CD14-positive monocyte (primary cell): ENCODE data around the gene PHACTR2. TPM values are rescaled to one million over a fixed set of nuclear protein-coding genes. Genes with fewer than 3 reads are reported as not detected.

Experiments
- DNase-seq, 3 donors: peaks; one replicate each; pipeline ENCODE4 v3.0.0-alpha.2; 2011 to 2022
- H2AFZ ChIP-seq: 2 replicates; pipeline ENCODE4 v1.6.0; 2012; ENCODE audit warnings: mild to moderate bottlenecking, low read depth, low read length, inconsistent platforms; ENCODE audit not compliant: insufficient read depth, poor library complexity, severe bottlenecking
- H3K27ac ChIP-seq, 2 donors: 1 replicate in 1 of 2; 2 replicates in 1 of 2; pipeline ENCODE4 v1.5.1; 2012 to 2013; ENCODE audit warnings: low read length in 2 of 2, control low read depth in 1 of 2, inconsistent platforms in 1 of 2, low read depth in 1 of 2, mild to moderate bottlenecking in 1 of 2
- H3K27me3 ChIP-seq, 2 donors: one replicate each; pipeline versions ENCODE4 v1.6.0 to v1.6.1; 2011 to 2013; ENCODE audit warnings: low read length in 2 of 2; ENCODE audit not compliant: control insufficient read depth in 2 of 2, insufficient read depth in 2 of 2
- H3K36me3 ChIP-seq, 2 donors: replicated peaks in 1 of 2; 1 replicate in 1 of 2; 2 replicates in 1 of 2; pipeline versions ENCODE4 v1.5.1 to v1.6.1; 2012 to 2013; ENCODE audit warnings: low read length in 2 of 2, control low read depth in 1 of 2, inconsistent platforms in 1 of 2, mild to moderate bottlenecking in 1 of 2; ENCODE audit not compliant: insufficient read depth in 2 of 2, control insufficient read depth in 1 of 2
- H3K4me1 ChIP-seq, 2 donors: 1 replicate in 1 of 2; 2 replicates in 1 of 2; pipeline versions ENCODE4 v1.5.1 to v1.6.1; 2012 to 2013; ENCODE audit warnings: low read length in 2 of 2, control low read depth in 1 of 2, inconsistent platforms in 1 of 2, mild to moderate bottlenecking in 1 of 2, moderate library complexity in 1 of 2; ENCODE audit not compliant: insufficient read depth in 2 of 2, control insufficient read depth in 1 of 2
- H3K4me2 ChIP-seq: replicated peaks from 2 replicates; pipeline ENCODE3; 2012; ENCODE audit warnings: low read length, moderate library complexity, mild to moderate bottlenecking; ENCODE audit not compliant: poor library complexity, severe bottlenecking; ENCODE audit errors: extremely low read depth
- H3K4me3 ChIP-seq, 3 experiments: fragments of 200-600 bp in 1 of 3; sonication (generic) in 1 of 3; replicated peaks in 1 of 3; 1 replicate in 2 of 3; 2 replicates in 1 of 3; pipeline ENCODE4 v1.5.1; 2011 to 2013; ENCODE audit warnings: low read length in 3 of 3, mild to moderate bottlenecking in 3 of 3, control low read depth in 2 of 3, low read depth in 2 of 3, inconsistent platforms in 1 of 3, moderate library complexity in 1 of 3
- H3K79me2 ChIP-seq: 2 replicates; pipeline ENCODE4 v1.6.0; 2012; ENCODE audit warnings: mild to moderate bottlenecking, control low read depth, inconsistent platforms, low read length, moderate library complexity; ENCODE audit not compliant: insufficient read depth
- H3K9ac ChIP-seq: 2 replicates; pipeline ENCODE4 v1.6.0; 2017; ENCODE audit warnings: low read length, mild to moderate bottlenecking; ENCODE audit not compliant: insufficient read depth, poor library complexity, severe bottlenecking
- H3K9me3 ChIP-seq, 2 donors: replicated peaks in 1 of 2; 1 replicate in 1 of 2; 2 replicates in 1 of 2; pipeline versions ENCODE4 v1.5.1 to v1.6.1; 2012 to 2013; ENCODE audit warnings: low read length in 2 of 2, control low read depth in 1 of 2; ENCODE audit not compliant: control insufficient read depth in 1 of 2, insufficient read depth in 1 of 2
- H4K20me1 ChIP-seq: 2 replicates; pipeline ENCODE4 v1.6.0; 2012; ENCODE audit warnings: mild to moderate bottlenecking, low read length, control low read depth, moderate library complexity; ENCODE audit not compliant: insufficient read depth
- H3K27ac Mint-ChIP-seq, 7 donors: one replicate each; pipeline ENCODE4 v1.8.0; 2020; ENCODE audit warnings: mild to moderate bottlenecking in 7 of 7, mixed read lengths in 7 of 7, moderate library complexity in 6 of 7, inconsistent platforms in 2 of 7
- H3K27me3 Mint-ChIP-seq, 3 donors: one replicate each; pipeline ENCODE4 v1.8.0; 2021 to 2022; ENCODE audit warnings: low read depth in 3 of 3, mild to moderate bottlenecking in 3 of 3, mixed read lengths in 3 of 3, moderate library complexity in 3 of 3, inconsistent platforms in 1 of 3
- H3K36me3 Mint-ChIP-seq, 2 donors: one replicate each; pipeline ENCODE4 v1.8.0; 2020; ENCODE audit warnings: mixed read lengths in 2 of 2, inconsistent platforms in 1 of 2, mild to moderate bottlenecking in 1 of 2
- H3K4me1 Mint-ChIP-seq: one replicate; pipeline ENCODE4 v1.8.0; 2020; ENCODE audit warnings: mild to moderate bottlenecking, mixed read lengths
- H3K4me3 Mint-ChIP-seq, 2 donors: one replicate each; pipeline ENCODE4 v1.8.0; 2020; ENCODE audit warnings: mild to moderate bottlenecking in 2 of 2, mixed read lengths in 2 of 2, moderate library complexity in 1 of 2
- H3K9me3 Mint-ChIP-seq, 7 donors: one replicate each; pipeline ENCODE4 v1.8.0; 2020 to 2022; ENCODE audit warnings: mixed read lengths in 7 of 7, mild to moderate bottlenecking in 6 of 7, moderate library complexity in 6 of 7, inconsistent platforms in 2 of 7
- CTCF ChIP-seq: fragments of 200-600 bp; IDR thresholded peaks from one replicate; pipeline ENCODE4 v1.8.0; 2022; ENCODE audit warnings: antibody characterized with exemption, mild to moderate bottlenecking
- WGBS: methylation state at CpG from one replicate; pipeline ENCODE4 v1.1.5; 2013; ENCODE audit warnings: missing lambda C conversion rate; ENCODE audit not compliant: insufficient coverage; 5-methylcytosine and 5-hydroxymethylcytosine counted together
- intact Hi-C, 2 donors: fragments of 100-400 bp; cut with micrococcal nuclease; formaldehyde crosslinking; loops; one replicate each; pipeline versions ENCODE4 v1.15.0 to v1.15.1; 2023
- polyA plus RNA-seq, 3 donors: library from polyadenylated mRNA; depleted of rRNA in 1 of 3; unstranded in 2 of 3; stranded (reverse) in 1 of 3; fragments of 300-500 nt in 2 of 3; fragments of >200 nt in 1 of 3; fragmentation: Illumina TruSeq in 2 of 3; gene quantifications; 1 replicate in 2 of 3; 2 replicates in 1 of 3; pipeline ENCODE4 v1.2.3, GENCODE V29; 2012 to 2021

Gene PHACTR2
- polyA plus RNA-seq, 3 donors, result 9.6 to 11.6 (median 11.2) TPM

- TF ChIP-seq CTCF, result no peak
- Mint-ChIP-seq H3K4me3 (peak overlapping the region in 1 of 2 donors; percentile 53), H3K27me3 (no peaks in the 10 kb centered on the region), H3K36me3 (peaks cover 4 to 8% of the 10 kb centered on the region in 2 donors), H3K27ac (peak overlapping the region; percentile 83 to 94 (median 91)), H3K4me1 (peaks cover 36% of the 10 kb centered on the region), H3K9me3 (no peaks in the 10 kb centered on the region)
- H4K20me1 ChIP-seq, result no peaks in the 10 kb centered on the region
- peak overlapping the region; percentile 41 for H3K4me2 ChIP-seq
- H3K4me3 ChIP-seq, result peak overlapping the region in 1 of 3 experiments; percentile 7
- H3K27ac ChIP-seq, result peak overlapping the region; percentile 70 to 71
- H3K4me1 ChIP-seq, result peaks cover 28 to 30% of the 10 kb centered on the region in 2 donors
- H3K36me3 ChIP-seq, result no peaks in the 10 kb centered on the region
- no peaks in the 10 kb centered on the region for H3K9me3 ChIP-seq
- no peak overlapping the region for H3K9ac ChIP-seq
- DNase-seq, result peak; percentile 63 to 81 (median 79)
- no peaks in the 10 kb centered on the region for H3K27me3 ChIP-seq
- WGBS, result no CpG with 5 or more reads among the region's 3 CpGs
- intact Hi-C loops, result no loop called here
- peaks cover 42% of the 10 kb centered on the region for H3K79me2 ChIP-seq
- no peak overlapping the region for H2AFZ ChIP-seq
Observed at GRCh38 chr6:143741480-143741879, 63.7 kb downstream of the PHACTR2 start.

- H2AFZ ChIP-seq, result peak overlapping the region; percentile 8
- peak overlapping the region in 1 of 3 experiments; percentile 7 for H3K4me3 ChIP-seq
- peak overlapping the region; percentile 70 to 71 for H3K27ac ChIP-seq
- H3K79me2 ChIP-seq, result peaks cover 45% of the 10 kb centered on the region
- no CpG with 5 or more reads among the region's 6 CpGs for WGBS
- Mint-ChIP-seq H3K9me3 (no peaks in the 10 kb centered on the region), H3K27ac (peak overlapping the region; percentile 83 to 94 (median 91)), H3K36me3 (peaks cover 4 to 8% of the 10 kb centered on the region in 2 donors), H3K4me1 (peaks cover 36% of the 10 kb centered on the region), H3K27me3 (no peaks in the 10 kb centered on the region), H3K4me3 (peak overlapping the region in 1 of 2 donors; percentile 42)
- peak overlapping the region; percentile 41 for H3K4me2 ChIP-seq
- H3K36me3 ChIP-seq, result no peaks in the 10 kb centered on the region
- TF ChIP-seq CTCF, result no peak
- H3K9me3 ChIP-seq, result no peaks in the 10 kb centered on the region
- H3K4me1 ChIP-seq, result peaks cover 28 to 30% of the 10 kb centered on the region in 2 donors
- DNase-seq, result peak in 2 of 3 donors; percentile 18 to 33
- no peaks in the 10 kb centered on the region for H4K20me1 ChIP-seq
- H3K27me3 ChIP-seq, result no peaks in the 10 kb centered on the region
- intact Hi-C loops, result no loop called here
- no peak overlapping the region for H3K9ac ChIP-seq
Observed at GRCh38 chr6:143742070-143742954, 64.5 kb downstream of the PHACTR2 start.
